ENCODE data around the gene LRRC8A. TPM values are rescaled to one million over a fixed set of nuclear protein-coding genes. Genes with fewer than 3 reads are reported as not detected.
"Not testable (repeated sequence)": the region's sequence is repeated elsewhere in the genome, so short reads cannot be mapped to it uniquely, and the experiment has no call there.

The LRRC8A gene
- total and polyA plus RNA-seq, 11 donors: 15.8 to 76.4 (median 28.8) TPM

GRCh38 chr9:128940946-128941755 lies 59.2 kb downstream of the LRRC8A start:
- H3K4me3 ChIP-seq: no peak overlapping the region
- DNase-seq: no peak
- ATAC-seq: no peak
- intact Hi-C loops (cut with DNase I): no loop called here
- TF ChIP-seq POLR2A (IDR thresholded peaks at IDR 0.05) (no peak), CTCF (IDR thresholded peaks at IDR 0.05) (no peak)
- peaks cover 0 to 50% (median 25%) of the 10 kb centered on the region in 12 donors for H3K4me1 ChIP-seq
- H3K27me3 ChIP-seq: no peaks in the 10 kb centered on the region
- WGBS, 4 donors: 79 to 86% (median 81%) methylated on average over 12 of the region's 12 CpGs
- no peaks in the 10 kb centered on the region for H3K9me3 ChIP-seq
- peaks cover 0 to 26% (median 5%) of the 10 kb centered on the region in 9 donors for H3K36me3 ChIP-seq
- peak overlapping the region in 10 of 12 donors; percentile 24 to 65 (median 48) for H3K27ac ChIP-seq

- Histone ChIP-seq H3K27me3 (no peaks in the 10 kb centered on the region), H3K4me1 (peaks cover 5 to 68% (median 41%) of the 10 kb centered on the region in 12 donors), H3K4me3 (no peak overlapping the region), H3K36me3 (peaks cover 0 to 26% (median 5%) of the 10 kb centered on the region in 9 donors), H3K27ac (peak overlapping the region in 4 of 12 donors; percentile 14 to 67 (median 45)), H3K9me3 (no peaks in the 10 kb centered on the region)
- no peak for DNase-seq
- no peak for ATAC-seq
- intact Hi-C loops (cut with DNase I): no loop called here
- TF ChIP-seq POLR2A (IDR thresholded peaks at IDR 0.05) (no peak), CTCF (IDR thresholded peaks at IDR 0.05) (no peak)
- WGBS, 4 donors: 88 to 95% (median 93%) methylated on average over 7 of the region's 7 CpGs
Measured at GRCh38 chr9:128943832-128944620, 62.1 kb downstream of the LRRC8A start.

GRCh38 chr9:128944966-128945365 lies 63.0 kb downstream of the LRRC8A start:
- H3K27ac ChIP-seq; H3K4me3 ChIP-seq; intact Hi-C loops (cut with DNase I); H3K27me3 ChIP-seq; ATAC-seq; DNase-seq; H3K9me3 ChIP-seq: not testable (repeated sequence)
- Histone ChIP-seq H3K36me3 (peaks cover 0 to 30% (median 6%) of the 10 kb centered on the region in 9 donors), H3K4me1 (peaks cover 5 to 69% (median 41%) of the 10 kb centered on the region in 12 donors)
- 88 to 95% (median 91%) methylated on average over 7 of the region's 7 CpGs for WGBS, 4 donors

- TF ChIP-seq POLR2A (IDR thresholded peaks at IDR 0.05): no peak
- no peak for TF ChIP-seq CTCF (IDR thresholded peaks at IDR 0.05)
- Histone ChIP-seq H3K4me3 (peak overlapping the region in 4 of 12 donors; percentile 81 to 92 (median 84)), H3K4me1 (peaks cover 5 to 60% (median 37%) of the 10 kb centered on the region in 12 donors), H3K9me3 (no peaks in the 10 kb centered on the region), H3K27me3 (no peaks in the 10 kb centered on the region), H3K27ac (no peak overlapping the region), H3K36me3 (peaks cover 0 to 37% (median 13%) of the 10 kb centered on the region in 9 donors)
- DNase-seq: no peak
- intact Hi-C loops (cut with DNase I): no loop called here
- WGBS, 4 donors: 95 to 97% (median 96%) methylated on average over 18 to 19 of the region's 19 CpGs
- ATAC-seq: no peak
Measured at GRCh38 chr9:128945798-128946501, 64.0 kb downstream of the LRRC8A start.

All from heart left ventricle (tissue), 16 donors.